ENCODE data around the gene KLF16. TPM values are rescaled to one million over a fixed set of nuclear protein-coding genes. Genes with fewer than 3 reads are reported as not detected.

The KLF16 gene
- total and polyA plus RNA-seq, 9 of the 15 experiments (the other 6 are each of a cell fraction or from before 2014, with no cell fraction given), result 0.04 to 60.4 (median 6.8) TPM

- TF ChIP-seq NKRF (IDR thresholded peaks at IDR 0.05; ENCODE audit: borderline replicate concordance) (peak; percentile 81), RHOXF2B (CRISPR knock-in tag; conservative IDR thresholded peaks at IDR 0.05) (no peak), RBM17 (IDR thresholded peaks at IDR 0.05; ENCODE audit: borderline replicate concordance, low read depth, low read length) (no peak), ZNF609 (CRISPR knock-in tag; IDR thresholded peaks at IDR 0.05; ENCODE audit: borderline replicate concordance) (no peak), POU5F1 (IDR thresholded peaks at IDR 0.05; ENCODE audit: borderline replicate concordance, low read depth, low read length, partially characterized antibody) (no peak), NFIX (CRISPR knock-in tag; IDR thresholded peaks at IDR 0.05; ENCODE audit: low read depth) (no peak), HNRNPUL1 (IDR thresholded peaks at IDR 0.05; ENCODE audit: low read length) (no peak), STAT5B (CRISPR knock-in tag; IDR thresholded peaks at IDR 0.05) (no peak), ZNF592 (IDR thresholded peaks at IDR 0.05) (0 out of 2 replicates have a peak, but pooled peaks have one; percentile 29), HMG20A (CRISPR knock-in tag; conservative IDR thresholded peaks at IDR 0.05) (no peak), ZBTB2 (IDR thresholded peaks at IDR 0.05) (peak; percentile 88; the same call in 1 of the 2 replicates), SAFB (IDR thresholded peaks at IDR 0.05; ENCODE audit: borderline replicate concordance, low read depth, low read length) (no peak; the same call in 1 of the 2 replicates), CBFA2T3 (IDR thresholded peaks at IDR 0.05) (peak; percentile 15; the same call in 1 of the 2 replicates), SRSF7 (optimal IDR thresholded peaks at IDR 0.05; ENCODE audit: low read depth, low read length) (no peak)
Measured at GRCh38 chr19:1856698-1857603, 6.4 kb downstream of the KLF16 start (continued).
